ENCODE data around the gene IDH2. TPM values are rescaled to one million over a fixed set of nuclear protein-coding genes. Genes with fewer than 3 reads are reported as not detected.

IDH2 gene
- total and polyA plus RNA-seq, 2 of the 13 experiments (the other 11 are each of a cell fraction or from before 2014, with no cell fraction given), result 121 to 145 TPM

DNA sequence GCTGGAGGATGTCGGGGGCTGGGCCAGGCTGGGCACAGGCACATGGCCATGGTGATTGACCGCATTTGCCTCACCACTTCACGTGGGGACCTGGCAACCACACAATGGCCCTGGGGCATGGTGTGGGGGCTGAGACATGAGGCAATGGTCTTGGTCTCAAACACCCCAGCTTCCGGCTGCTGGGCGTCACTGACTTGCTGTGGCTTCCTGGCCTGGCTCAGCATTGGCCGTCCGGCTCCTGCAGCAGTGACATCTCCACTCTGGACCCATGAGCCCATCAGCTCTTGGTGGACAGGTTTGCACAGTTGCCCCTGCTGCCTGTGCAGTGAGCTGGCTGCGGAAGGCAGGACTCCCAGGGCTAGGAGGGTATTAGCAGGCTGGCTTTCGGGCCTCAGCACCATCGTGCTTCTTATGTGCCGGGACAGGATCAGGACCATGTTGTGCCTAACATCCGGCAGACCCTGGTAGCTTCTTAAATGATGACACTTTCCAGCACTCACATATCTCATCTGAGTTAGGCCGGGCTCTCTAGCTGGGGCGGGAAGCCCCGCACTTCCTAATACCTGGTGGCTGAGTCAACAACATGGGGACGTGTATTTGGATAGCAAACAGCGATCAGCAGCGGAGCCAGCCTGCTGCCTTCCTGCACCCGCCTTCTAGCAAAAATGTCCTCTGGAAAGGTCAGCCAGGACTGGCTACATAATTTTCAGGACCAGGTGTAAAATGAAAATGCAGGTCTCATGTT lies 67.0 kb downstream of the IDH2 start (continued):
- TF ChIP-seq ZNF609 (CRISPR knock-in tag; IDR thresholded peaks at IDR 0.05; ENCODE audit: borderline replicate concordance) (peak; percentile 48; the same call in 1 of the 2 replicates), SNAI1 (CRISPR knock-in tag; IDR thresholded peaks at IDR 0.05; ENCODE audit: borderline replicate concordance) (no peak), HOMEZ (CRISPR knock-in tag; IDR thresholded peaks at IDR 0.05; ENCODE audit: low read depth) (peak; percentile 17; the same call in 1 of the 2 replicates), MBNL3 (CRISPR knock-in tag; conservative IDR thresholded peaks at IDR 0.05) (no peak), KMT2A (CRISPR knock-in tag; IDR thresholded peaks at IDR 0.05) (peak; percentile 42), IKZF5 (CRISPR knock-in tag; IDR thresholded peaks at IDR 0.05) (0 out of 2 replicates have a peak, but pooled peaks have one; percentile 47), HNRNPUL1 (IDR thresholded peaks at IDR 0.05; ENCODE audit: low read depth, low read length) (no peak), ZNF207 (IDR thresholded peaks at IDR 0.05; ENCODE audit: borderline replicate concordance) (no peak), ZC3H13 (CRISPR knock-in tag; IDR thresholded peaks at IDR 0.05) (0 out of 2 replicates have a peak, but pooled peaks have one; percentile 36), MXI1 (IDR thresholded peaks at IDR 0.05; ENCODE audit: borderline replicate concordance, low read depth, low read length) (0 out of 3 replicates have a peak, but pooled peaks have one; percentile 22), THRA (CRISPR knock-in tag; IDR thresholded peaks at IDR 0.05; ENCODE audit: borderline replicate concordance) (peak; percentile 36; the same call in 1 of the 2 replicates), MED13 (CRISPR knock-in tag; IDR thresholded peaks at IDR 0.05) (no peak), ZBTB3 (CRISPR knock-in tag; IDR thresholded peaks at IDR 0.05; ENCODE audit: borderline replicate concordance, low read depth) (no peak)
- TF ChIP-seq, protein P1, sequence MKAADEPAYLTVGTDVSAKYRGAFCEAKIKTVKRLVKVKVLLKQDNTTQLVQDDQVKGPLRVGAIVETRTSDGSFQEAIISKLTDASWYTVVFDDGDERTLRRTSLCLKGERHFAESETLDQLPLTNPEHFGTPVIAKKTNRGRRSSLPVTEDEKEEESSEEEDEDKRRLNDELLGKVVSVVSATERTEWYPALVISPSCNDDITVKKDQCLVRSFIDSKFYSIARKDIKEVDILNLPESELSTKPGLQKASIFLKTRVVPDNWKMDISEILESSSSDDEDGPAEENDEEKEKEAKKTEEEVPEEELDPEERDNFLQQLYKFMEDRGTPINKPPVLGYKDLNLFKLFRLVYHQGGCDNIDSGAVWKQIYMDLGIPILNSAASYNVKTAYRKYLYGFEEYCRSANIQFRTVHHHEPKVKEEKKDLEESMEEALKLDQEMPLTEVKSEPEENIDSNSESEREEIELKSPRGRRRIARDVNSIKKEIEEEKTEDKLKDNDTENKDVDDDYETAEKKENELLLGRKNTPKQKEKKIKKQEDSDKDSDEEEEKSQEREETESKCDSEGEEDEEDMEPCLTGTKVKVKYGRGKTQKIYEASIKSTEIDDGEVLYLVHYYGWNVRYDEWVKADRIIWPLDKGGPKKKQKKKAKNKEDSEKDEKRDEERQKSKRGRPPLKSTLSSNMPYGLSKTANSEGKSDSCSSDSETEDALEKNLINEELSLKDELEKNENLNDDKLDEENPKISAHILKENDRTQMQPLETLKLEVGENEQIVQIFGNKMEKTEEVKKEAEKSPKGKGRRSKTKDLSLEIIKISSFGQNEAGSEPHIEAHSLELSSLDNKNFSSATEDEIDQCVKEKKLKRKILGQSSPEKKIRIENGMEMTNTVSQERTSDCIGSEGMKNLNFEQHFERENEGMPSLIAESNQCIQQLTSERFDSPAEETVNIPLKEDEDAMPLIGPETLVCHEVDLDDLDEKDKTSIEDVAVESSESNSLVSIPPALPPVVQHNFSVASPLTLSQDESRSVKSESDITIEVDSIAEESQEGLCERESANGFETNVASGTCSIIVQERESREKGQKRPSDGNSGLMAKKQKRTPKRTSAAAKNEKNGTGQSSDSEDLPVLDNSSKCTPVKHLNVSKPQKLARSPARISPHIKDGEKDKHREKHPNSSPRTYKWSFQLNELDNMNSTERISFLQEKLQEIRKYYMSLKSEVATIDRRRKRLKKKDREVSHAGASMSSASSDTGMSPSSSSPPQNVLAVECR (CRISPR knock-in tag; IDR thresholded peaks at IDR 0.05; ENCODE audit: borderline replicate concordance), result peak; percentile 50
